ENCODE data around the gene SLC35G1. TPM values are rescaled to one million over a fixed set of nuclear protein-coding genes. Genes with fewer than 3 reads are reported as not detected.

Gene SLC35G1
- total RNA-seq, 1 experiment from 2014 or later: 4.1 TPM

- ChIA-PET CTCF (no interaction called here), POLR2A (ENCODE audit: unreplicated experiment) (no interaction called here)
- DNase-seq: no peak
- Histone ChIP-seq H3K4me3 (no peak overlapping the region), H3F3A (ENCODE audit: insufficient read depth, low read depth) (no peaks in the 10 kb centered on the region), H3K36me3 (ENCODE audit: low read depth) (no peaks in the 10 kb centered on the region), H3K4me1 (replicated peaks; ENCODE audit: insufficient read depth) (no peaks in the 10 kb centered on the region), H2AFZ (no peak overlapping the region), H3K9me3 (ENCODE audit: insufficient read depth, low read depth) (no peaks in the 10 kb centered on the region), H3K9me2 (ENCODE audit: insufficient read depth) (no peaks in the 10 kb centered on the region), H4K20me1 (ENCODE audit: insufficient read depth) (no peaks in the 10 kb centered on the region), H3K27me3 (ENCODE audit: insufficient read depth, low read depth) (no peaks in the 10 kb centered on the region), H3K4me2 (no peak overlapping the region), H3K79me2 (ENCODE audit: low read depth) (no peaks in the 10 kb centered on the region), H3K27ac (no peak overlapping the region)
- no TSS peak for BruUV-seq (replicated peaks)
- intact Hi-C loops (cut with micrococcal nuclease; ENCODE audit: unreplicated experiment): no loop called here
- TF ChIP-seq EZH2 (IDR thresholded peaks at IDR 0.05; ENCODE audit: low read depth): no peak
- TF ChIP-seq CTCF (conservative IDR thresholded peaks at IDR 0.05): no peak
Measured at GRCh38 chr10:93854975-93855374, 38.8 kb upstream of the SLC35G1 start.

DNA sequence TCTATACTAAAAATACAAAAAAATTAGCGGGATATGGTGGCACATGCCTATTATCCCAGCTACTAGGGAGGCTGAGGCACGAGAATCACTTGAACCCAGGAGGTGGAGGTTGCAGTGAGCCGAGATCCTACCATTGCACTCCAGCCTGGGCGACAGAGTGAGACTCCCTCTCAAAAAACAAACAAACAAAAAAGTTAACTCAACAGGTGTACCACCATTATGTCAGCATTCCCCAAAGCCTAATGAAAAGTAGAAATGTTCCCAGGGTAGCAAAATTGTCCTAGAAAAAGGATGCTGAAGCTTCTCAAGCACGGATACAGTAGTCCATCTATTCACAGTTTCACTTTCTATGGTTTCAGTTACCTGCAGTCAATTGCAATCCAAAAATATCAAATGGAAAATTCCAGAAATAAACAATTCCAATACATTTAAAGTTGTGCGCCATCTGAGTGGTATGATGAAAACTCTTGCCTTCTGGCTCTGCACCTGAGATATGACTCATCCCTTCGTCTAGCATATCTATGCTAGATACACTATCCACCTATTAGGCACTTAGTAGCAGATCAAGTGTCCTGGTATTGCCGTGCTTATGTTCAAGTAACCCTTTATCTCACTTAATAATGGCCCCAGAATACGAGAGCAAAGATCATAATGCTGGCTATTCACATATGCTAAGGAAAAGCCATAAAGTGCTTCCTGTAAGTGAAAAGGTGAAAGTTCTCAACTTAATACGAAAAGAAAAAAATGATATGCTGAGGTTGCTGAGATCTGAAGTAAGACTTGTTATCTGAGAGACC is 37.2 kb upstream of the SLC35G1 start:
- DNase-seq: no peak
- POLR2A ChIA-PET (ENCODE audit: unreplicated experiment): no interaction called here

GRCh38 chr10:93859049-93859655 is 34.6 kb upstream of the SLC35G1 start:
- intact Hi-C loops (cut with micrococcal nuclease; ENCODE audit: unreplicated experiment): no loop called here
- no peak overlapping the region for H3K27ac ChIP-seq
- no TSS peak for BruUV-seq (replicated peaks)
- H3K36me3 ChIP-seq (ENCODE audit: low read depth): no peaks in the 10 kb centered on the region
- CTCF ChIA-PET: interaction anchor here (1.2 to 1.5 kb wide), 2 partner anchors 38 to 43 kb away, joined by 3 to 4 read pairs; no protein-coding TSS in a partner anchor
- no peaks in the 10 kb centered on the region for H3K79me2 ChIP-seq (ENCODE audit: low read depth)
- H2AFZ ChIP-seq: no peak overlapping the region
- no peak for DNase-seq
- no peak overlapping the region for H3K4me2 ChIP-seq
- no peaks in the 10 kb centered on the region for H3K27me3 ChIP-seq (ENCODE audit: insufficient read depth, low read depth)
- POLR2A ChIA-PET (ENCODE audit: unreplicated experiment): no interaction called here
- no peaks in the 10 kb centered on the region for H3K4me1 ChIP-seq (replicated peaks; ENCODE audit: insufficient read depth)
- H3F3A ChIP-seq (ENCODE audit: insufficient read depth, low read depth): no peaks in the 10 kb centered on the region
- H3K9me2 ChIP-seq (ENCODE audit: insufficient read depth): no peaks in the 10 kb centered on the region
- H4K20me1 ChIP-seq (ENCODE audit: insufficient read depth): no peaks in the 10 kb centered on the region
- no peak for TF ChIP-seq EZH2 (IDR thresholded peaks at IDR 0.05; ENCODE audit: low read depth)
- TF ChIP-seq CTCF (conservative IDR thresholded peaks at IDR 0.05): peak; percentile 66
- H3K4me3 ChIP-seq: no peak overlapping the region
- no peaks in the 10 kb centered on the region for H3K9me3 ChIP-seq (ENCODE audit: insufficient read depth, low read depth)

More for the DNA sequence above, 37.2 kb upstream of the SLC35G1 start:
- H3K9me3 ChIP-seq (ENCODE audit: insufficient read depth, low read depth): no peaks in the 10 kb centered on the region
- no peaks in the 10 kb centered on the region for H3K36me3 ChIP-seq (ENCODE audit: low read depth)
- no peaks in the 10 kb centered on the region for H3K27me3 ChIP-seq (ENCODE audit: insufficient read depth, low read depth)
- CTCF ChIA-PET: interaction anchor here (1.2 kb wide), 1 partner anchor 111 kb away, joined by 3 read pairs; no protein-coding TSS in a partner anchor
- H3K79me2 ChIP-seq (ENCODE audit: low read depth): no peaks in the 10 kb centered on the region
- no peak overlapping the region for H3K4me3 ChIP-seq
- BruUV-seq (replicated peaks): no TSS peak
- intact Hi-C loops (cut with micrococcal nuclease; ENCODE audit: unreplicated experiment): no loop called here
- H3K4me1 ChIP-seq (replicated peaks; ENCODE audit: insufficient read depth): no peaks in the 10 kb centered on the region
- no peak overlapping the region for H3K27ac ChIP-seq
- no peak overlapping the region for H2AFZ ChIP-seq
- no peaks in the 10 kb centered on the region for H4K20me1 ChIP-seq (ENCODE audit: insufficient read depth)
- no peak overlapping the region for H3K4me2 ChIP-seq
- H3K9me2 ChIP-seq (ENCODE audit: insufficient read depth): no peaks in the 10 kb centered on the region
- TF ChIP-seq CTCF (conservative IDR thresholded peaks at IDR 0.05) (no peak), EZH2 (IDR thresholded peaks at IDR 0.05; ENCODE audit: low read depth) (no peak)
- H3F3A ChIP-seq (ENCODE audit: insufficient read depth, low read depth): no peaks in the 10 kb centered on the region
